ENCODE results near the gene TRAPPC3.

The TRAPPC3 gene

GRCh38 chr1:36097693-36098585 lies 51.3 kb downstream of the TRAPPC3 start:
- DNase-seq: no peak

GRCh38 chr1:36096500-36097432 lies 52.5 kb downstream of the TRAPPC3 start:
- no peak for DNase-seq

- no peak for DNase-seq
These were observed 53.4 kb downstream of the TRAPPC3 start for GRCh38 chr1:36095760-36096405.

DNA sequence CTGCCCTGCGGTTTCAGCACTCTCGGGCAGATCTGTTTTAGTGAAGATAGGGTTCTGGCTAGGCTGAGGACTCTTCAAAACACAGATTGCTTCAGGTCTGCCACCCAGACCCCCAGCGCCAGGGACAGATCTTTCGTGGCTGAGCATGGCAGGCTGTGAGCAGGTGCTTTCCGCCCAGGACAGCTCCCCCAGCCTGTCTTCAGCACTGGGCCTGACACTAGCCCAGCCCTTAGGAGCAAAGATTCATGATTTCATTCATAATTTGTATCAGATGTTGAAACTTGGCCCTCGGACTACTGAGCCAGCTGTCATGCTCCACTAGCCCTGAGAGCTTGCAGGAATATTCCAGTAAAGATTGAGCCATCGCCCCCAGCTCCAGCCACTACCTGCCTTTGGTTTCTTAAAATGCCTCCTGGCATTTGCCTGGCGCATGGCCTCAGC lies 54.6 kb downstream of the TRAPPC3 start:
- DNase-seq: no peak

- DNase-seq: no peak
These were observed 55.4 kb downstream of the TRAPPC3 start for GRCh38 chr1:36093929-36094328.

DNA sequence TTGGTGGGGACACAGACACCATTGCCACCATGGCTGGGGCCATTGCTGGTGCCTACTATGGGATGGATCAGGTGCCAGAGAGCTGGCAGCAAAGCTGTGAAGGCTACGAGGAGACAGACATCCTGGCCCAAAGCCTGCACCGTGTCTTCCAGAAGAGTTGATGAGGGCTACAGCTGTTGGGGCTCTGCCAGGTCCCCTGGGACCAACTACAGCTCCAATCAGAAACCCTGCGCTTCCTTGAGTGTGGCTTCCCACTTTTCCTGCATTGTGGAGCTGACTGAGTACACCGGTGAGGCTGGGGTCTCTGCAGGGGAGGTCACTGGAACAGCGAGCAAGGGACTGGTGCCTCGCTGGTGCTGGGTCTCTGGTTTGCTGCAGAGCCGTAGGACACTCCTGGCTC lies 56.1 kb downstream of the TRAPPC3 start:
- DNase-seq: no peak

DNA sequence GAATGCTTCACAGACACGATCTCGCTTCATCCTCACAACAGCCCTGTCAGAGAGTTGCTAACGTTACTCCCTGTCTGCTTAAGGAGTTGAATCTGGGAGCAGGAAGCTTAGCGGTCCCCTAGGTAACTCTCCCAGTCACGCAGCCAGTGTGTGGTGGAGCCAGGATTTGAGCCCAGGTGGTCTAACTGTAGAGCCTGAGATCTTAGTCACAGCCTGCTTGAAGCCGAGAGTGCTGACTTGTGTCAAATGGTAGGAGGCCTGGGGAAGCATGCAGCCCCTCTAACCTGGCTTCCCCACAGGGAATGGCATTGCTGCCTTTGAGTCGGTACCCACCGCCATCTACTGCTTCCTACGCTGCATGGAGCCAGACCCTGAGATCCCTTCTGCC lies 56.5 kb downstream of the TRAPPC3 start:
- no peak for DNase-seq

GRCh38 chr1:36092166-36092797 lies 57.0 kb downstream of the TRAPPC3 start:
- DNase-seq: no peak

DNA sequence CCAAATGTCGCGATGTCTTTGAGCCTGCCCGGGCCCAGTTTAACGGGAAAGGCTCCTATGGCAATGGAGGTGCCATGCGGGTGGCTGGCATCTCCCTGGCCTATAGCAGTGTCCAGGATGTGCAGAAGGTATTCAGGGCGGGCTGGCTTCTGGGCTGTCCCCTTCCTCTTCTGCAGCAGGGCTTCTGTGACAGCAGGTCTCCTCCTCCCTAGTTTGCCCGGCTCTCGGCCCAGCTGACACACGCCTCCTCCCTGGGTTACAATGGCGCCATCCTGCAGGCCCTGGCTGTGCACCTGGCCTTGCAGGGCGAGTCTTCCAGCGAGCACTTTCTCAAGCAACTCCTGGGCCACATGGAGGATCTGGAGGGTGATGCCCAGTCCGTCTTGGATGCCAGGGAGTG lies 57.6 kb downstream of the TRAPPC3 start:
- DNase-seq: no peak

GRCh38 chr1:36091141-36091540 lies 58.1 kb downstream of the TRAPPC3 start:
- no peak for DNase-seq

DNA sequence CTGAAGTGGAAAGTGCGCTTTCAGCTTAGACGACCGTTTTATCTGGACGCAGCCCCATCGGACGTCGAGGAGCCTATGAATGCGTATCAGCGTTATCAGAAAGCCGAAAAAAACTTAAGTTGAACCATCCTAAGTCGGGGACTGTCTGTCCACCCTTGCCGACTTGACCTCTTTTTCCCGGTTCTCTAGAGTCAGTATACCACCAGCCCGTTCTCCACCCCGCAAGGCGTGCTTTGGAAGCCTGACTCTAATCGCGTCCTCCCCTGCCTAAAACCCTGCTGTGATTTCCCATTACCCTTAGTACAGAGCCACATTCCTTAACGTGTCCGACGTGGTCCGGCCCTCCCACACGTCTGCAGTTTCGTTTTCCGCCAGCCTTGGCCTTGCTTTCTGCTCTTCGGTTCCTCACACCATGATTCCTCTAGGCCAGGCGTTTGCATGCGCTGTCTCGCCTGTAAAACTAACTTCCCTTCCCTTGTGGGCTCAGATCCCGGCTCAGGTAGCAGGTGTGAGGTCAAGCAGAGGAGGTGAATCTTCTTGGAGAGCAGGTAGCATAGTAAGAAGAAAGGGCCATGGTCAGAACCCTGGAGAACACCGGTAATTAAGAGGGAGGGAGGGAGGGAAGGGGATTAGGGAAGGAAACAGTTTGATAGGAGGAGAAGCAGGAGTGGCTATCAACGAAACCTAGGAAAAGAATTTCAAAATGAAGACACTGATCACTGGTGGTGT lies 59.7 kb downstream of the TRAPPC3 start:
- DNase-seq: no peak

DNA sequence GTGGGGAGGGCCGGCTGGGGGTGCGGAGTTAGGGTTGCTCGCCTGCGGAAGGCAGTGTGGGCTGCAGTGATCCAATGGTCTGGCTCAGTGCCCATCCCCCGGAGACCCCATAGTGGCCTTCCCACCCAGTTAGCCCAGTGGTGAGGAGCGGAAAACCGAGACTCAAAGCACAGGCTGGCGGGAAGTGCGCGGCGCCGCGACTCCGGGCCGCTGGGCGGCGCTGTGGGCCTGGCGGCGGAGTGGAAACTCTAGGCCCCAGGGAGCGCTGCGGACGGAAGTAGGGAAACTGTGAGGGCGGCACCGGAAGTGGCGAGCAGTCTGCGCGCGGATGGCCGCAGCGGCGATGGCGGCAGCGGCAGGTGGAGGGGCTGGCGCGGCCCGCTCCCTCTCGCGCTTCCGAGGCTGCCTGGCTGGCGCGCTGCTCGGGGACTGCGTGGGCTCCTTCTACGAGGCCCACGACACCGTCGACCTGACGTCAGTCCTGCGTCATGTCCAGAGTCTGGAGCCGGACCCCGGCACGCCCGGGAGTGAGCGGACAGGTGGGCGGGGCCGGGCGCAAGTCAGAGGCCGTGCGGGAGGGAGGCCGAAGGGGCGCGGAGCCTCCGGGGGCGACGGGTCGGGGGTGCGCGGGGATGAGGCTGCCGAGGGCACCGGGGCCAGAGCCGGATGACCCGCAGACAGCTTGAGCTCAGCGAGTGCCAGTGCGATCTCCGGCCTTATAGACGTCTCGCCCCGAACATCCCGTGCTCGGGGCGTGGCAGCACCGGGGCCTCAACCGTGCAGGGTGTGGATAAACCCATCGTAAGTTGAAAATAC lies 60.5 kb downstream of the TRAPPC3 start, which contains the start of gene ADPRS:
Gene ADPRS (plus strand): TSS at position 316 of the 816 bp plus-strand sequence. CDS start 13 bp downstream, at position 329.
- peak; percentile 91 for DNase-seq

DNA sequence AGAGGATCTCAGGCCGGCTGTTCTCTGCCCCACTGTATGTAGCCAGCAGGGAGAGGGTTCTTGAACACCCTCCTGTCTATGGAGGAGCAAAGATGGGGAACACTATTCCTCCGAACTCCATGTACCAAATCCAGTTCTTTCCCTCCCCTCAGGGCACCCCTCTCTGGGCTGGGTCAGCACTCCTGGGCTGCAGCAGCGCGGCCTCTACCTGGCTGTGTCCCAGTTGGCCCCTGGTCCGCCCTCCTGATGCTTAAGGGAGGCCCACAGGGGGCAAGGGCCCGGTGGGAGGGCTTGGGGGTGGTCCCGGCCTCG lies 61.1 kb downstream of the TRAPPC3 start:
- no peak for DNase-seq

GRCh38 chr1:36087233-36088123 lies 61.8 kb downstream of the TRAPPC3 start:
- DNase-seq: no peak

All from NCI-H526 treated with DMSO at 0.1 percent for 48 hours (cell line).